GM12892 (cell line): ENCODE data around the gene GNA14.

ENCODE experiments used
- POLR2A ChIP-seq: IDR thresholded peaks from 2 replicates; pipeline ENCODE4 v1.6.1; 2011; ENCODE audit warnings: low read depth, low read length, control low read depth
- POLR2AphosphoS5 ChIP-seq: IDR thresholded peaks from 2 replicates; pipeline ENCODE4 v1.6.1; 2011; ENCODE audit warnings: low read depth, low read length, control low read depth

DNA sequence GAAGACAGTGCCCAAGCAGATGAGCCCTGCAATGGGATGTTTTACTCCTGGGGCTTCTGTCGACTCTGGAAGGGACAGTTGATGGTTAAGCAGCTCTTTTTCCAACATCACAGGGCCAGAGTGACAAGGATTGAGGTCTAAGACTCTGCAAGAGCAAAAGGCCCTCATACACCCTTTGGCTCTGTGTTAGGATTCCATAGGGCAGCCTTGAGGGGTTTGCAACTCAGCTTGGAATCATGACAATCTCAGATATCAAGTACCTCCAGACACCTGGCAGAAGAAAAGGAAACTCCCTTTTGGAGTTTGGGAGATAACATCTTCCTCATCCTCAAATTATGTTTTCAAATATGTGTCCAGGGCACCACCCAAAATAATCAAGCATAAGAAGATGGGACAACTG, 205.7 kb downstream of the GNA14 start:
- no peak for TF ChIP-seq POLR2AphosphoS5
- TF ChIP-seq POLR2A = no peak
